Measurements from ENCODE around the gene CTU2. TPM values are rescaled to one million over a fixed set of nuclear protein-coding genes. Genes with fewer than 3 reads are reported as not detected.

CTU2 gene
- total and polyA plus RNA-seq, 10 of the 15 experiments (the other 5 are each of a cell fraction or from before 2014, with no cell fraction given), result 0.32 to 44.5 (median 18.2) TPM

DNA sequence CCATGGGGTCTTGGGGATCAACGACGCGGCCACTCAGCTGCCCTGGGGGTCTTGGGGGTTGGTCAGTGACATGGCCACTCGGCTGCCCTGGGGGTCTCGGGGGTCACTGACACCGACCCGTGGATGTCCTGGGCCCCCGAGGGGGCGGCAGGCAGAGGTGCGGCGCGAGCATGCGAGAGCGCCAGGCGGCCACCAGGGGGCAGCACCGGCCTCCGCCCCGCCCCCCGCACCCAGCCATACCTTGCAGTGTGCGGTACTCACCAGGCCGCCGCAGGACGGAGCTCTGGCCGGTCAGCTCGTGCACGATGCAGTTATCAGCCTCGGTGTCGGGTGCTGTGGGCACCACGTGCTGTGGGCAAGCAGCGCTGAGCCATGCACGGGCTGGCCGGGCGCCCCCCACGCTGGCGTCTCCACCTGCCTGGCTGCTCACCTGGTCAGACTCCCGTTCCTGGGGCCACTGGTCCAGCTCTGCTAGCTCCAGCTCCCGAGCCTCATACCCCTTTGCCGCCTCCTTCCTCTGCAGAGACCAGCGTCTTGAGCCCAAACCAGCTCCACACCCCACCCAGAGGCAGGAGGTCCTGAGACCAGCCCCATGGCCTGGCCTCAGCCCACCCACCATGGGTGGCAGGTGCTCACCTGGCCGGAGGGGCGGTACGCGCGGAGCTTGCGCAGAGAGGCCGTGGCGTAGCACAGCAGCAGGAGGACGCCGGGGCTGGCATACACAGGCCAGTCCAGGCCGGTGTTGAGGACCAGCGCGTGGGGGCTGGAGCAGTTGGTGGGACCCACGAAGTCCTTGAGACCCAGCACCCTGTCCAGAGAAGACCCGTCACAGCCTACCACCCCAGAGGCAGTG, 31.2 kb downstream of the CTU2 start (continued):
- TF ChIP-seq, protein P1, sequence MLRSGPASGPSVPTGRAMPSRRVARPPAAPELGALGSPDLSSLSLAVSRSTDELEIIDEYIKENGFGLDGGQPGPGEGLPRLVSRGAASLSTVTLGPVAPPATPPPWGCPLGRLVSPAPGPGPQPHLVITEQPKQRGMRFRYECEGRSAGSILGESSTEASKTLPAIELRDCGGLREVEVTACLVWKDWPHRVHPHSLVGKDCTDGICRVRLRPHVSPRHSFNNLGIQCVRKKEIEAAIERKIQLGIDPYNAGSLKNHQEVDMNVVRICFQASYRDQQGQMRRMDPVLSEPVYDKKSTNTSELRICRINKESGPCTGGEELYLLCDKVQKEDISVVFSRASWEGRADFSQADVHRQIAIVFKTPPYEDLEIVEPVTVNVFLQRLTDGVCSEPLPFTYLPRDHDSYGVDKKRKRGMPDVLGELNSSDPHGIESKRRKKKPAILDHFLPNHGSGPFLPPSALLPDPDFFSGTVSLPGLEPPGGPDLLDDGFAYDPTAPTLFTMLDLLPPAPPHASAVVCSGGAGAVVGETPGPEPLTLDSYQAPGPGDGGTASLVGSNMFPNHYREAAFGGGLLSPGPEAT (IDR thresholded peaks at IDR 0.05; ENCODE audit: low read depth), result no peak
- TF ChIP-seq SREBF1 (IDR thresholded peaks at IDR 0.05; ENCODE audit: low read length) (no peak), BHLHE40 (IDR thresholded peaks at IDR 0.05; ENCODE audit: borderline replicate concordance in 1 of 2, low read depth in 2 of 2, low read length in 1 of 2) (peak; percentile 82 to 95), ZNF274 (IDR thresholded peaks at IDR 0.05; ENCODE audit: insufficient read depth, insufficient read length) (no peak), POLR2A (IDR thresholded peaks at IDR 0.05; ENCODE audit: low read depth, low read length) (no peak; the same call in 1 of the 2 replicates), HCFC1 (IDR thresholded peaks at IDR 0.05; ENCODE audit: low read length) (no peak), ZZZ3 (IDR thresholded peaks at IDR 0.05; ENCODE audit: control insufficient read depth, insufficient read length, low read depth) (no peak), CHD2 (IDR thresholded peaks at IDR 0.05; ENCODE audit: borderline replicate concordance, low read depth, low read length) (peak; percentile 73), KAT2A (conservative IDR thresholded peaks at IDR 0.05; ENCODE audit: control insufficient read depth, low read depth, low read length) (no peak), HDAC2 (IDR thresholded peaks at IDR 0.05) (no peak), ZNF622 (IDR thresholded peaks at IDR 0.05) (no peak), KDM1A (IDR thresholded peaks at IDR 0.05; ENCODE audit: borderline replicate concordance) (no peak), ZNF207 (IDR thresholded peaks at IDR 0.05; ENCODE audit: borderline replicate concordance) (no peak), SIX5 (IDR thresholded peaks at IDR 0.05; ENCODE audit: low read depth, low read length, severe bottlenecking) (no peak), ESRRA (IDR thresholded peaks at IDR 0.05; ENCODE audit: low read length) (no peak), HDGF (IDR thresholded peaks at IDR 0.05) (0 out of 2 replicates have a peak, but pooled peaks have one; percentile 75)
- TF ChIP-seq, protein P2, sequence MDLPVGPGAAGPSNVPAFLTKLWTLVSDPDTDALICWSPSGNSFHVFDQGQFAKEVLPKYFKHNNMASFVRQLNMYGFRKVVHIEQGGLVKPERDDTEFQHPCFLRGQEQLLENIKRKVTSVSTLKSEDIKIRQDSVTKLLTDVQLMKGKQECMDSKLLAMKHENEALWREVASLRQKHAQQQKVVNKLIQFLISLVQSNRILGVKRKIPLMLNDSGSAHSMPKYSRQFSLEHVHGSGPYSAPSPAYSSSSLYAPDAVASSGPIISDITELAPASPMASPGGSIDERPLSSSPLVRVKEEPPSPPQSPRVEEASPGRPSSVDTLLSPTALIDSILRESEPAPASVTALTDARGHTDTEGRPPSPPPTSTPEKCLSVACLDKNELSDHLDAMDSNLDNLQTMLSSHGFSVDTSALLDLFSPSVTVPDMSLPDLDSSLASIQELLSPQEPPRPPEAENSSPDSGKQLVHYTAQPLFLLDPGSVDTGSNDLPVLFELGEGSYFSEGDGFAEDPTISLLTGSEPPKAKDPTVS (IDR thresholded peaks at IDR 0.05; ENCODE audit: low read depth, low read length), result no peak
- TF ChIP-seq, protein P3, sequence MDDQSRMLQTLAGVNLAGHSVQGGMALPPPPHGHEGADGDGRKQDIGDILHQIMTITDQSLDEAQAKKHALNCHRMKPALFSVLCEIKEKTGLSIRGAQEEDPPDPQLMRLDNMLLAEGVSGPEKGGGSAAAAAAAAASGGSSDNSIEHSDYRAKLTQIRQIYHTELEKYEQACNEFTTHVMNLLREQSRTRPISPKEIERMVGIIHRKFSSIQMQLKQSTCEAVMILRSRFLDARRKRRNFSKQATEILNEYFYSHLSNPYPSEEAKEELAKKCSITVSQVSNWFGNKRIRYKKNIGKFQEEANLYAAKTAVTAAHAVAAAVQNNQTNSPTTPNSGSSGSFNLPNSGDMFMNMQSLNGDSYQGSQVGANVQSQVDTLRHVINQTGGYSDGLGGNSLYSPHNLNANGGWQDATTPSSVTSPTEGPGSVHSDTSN (IDR thresholded peaks at IDR 0.05; ENCODE audit: insufficient replicate concordance, low read depth, low read length), result no peak
- TF ChIP-seq, protein P4, sequence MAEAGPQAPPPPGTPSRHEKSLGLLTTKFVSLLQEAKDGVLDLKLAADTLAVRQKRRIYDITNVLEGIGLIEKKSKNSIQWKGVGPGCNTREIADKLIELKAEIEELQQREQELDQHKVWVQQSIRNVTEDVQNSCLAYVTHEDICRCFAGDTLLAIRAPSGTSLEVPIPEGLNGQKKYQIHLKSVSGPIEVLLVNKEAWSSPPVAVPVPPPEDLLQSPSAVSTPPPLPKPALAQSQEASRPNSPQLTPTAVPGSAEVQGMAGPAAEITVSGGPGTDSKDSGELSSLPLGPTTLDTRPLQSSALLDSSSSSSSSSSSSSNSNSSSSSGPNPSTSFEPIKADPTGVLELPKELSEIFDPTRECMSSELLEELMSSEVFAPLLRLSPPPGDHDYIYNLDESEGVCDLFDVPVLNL (IDR thresholded peaks at IDR 0.05; ENCODE audit: low read depth, low read length), result no peak
- TF ChIP-seq, protein P5, sequence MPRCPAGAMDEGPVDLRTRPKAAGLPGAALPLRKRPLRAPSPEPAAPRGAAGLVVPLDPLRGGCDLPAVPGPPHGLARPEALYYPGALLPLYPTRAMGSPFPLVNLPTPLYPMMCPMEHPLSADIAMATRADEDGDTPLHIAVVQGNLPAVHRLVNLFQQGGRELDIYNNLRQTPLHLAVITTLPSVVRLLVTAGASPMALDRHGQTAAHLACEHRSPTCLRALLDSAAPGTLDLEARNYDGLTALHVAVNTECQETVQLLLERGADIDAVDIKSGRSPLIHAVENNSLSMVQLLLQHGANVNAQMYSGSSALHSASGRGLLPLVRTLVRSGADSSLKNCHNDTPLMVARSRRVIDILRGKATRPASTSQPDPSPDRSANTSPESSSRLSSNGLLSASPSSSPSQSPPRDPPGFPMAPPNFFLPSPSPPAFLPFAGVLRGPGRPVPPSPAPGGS (IDR thresholded peaks at IDR 0.05; ENCODE audit: borderline replicate concordance, insufficient read depth, low read depth, low read length, poor library complexity, severe bottlenecking), result no peak

Data from GM12878 (cell line).